Small intestine (tissue), 7 donors: Measurements from ENCODE around the gene ZNG1A. TPM values are rescaled to one million over a fixed set of nuclear protein-coding genes. Genes with fewer than 3 reads are reported as not detected.
"Not testable (repeated sequence)": the region's sequence is repeated elsewhere in the genome, so short reads cannot be mapped to it uniquely, and the experiment has no call there.

Experiments used
- DNase-seq, 2 donors: peaks; one replicate each; pipeline versions ENCODE4 v3.0.0 to v3.0.0-alpha.2; 2013
- FAIRE-seq: peaks from 2 replicates; lab custom pipeline; 2012; peaks lifted over from hg19 to GRCh38; lab: Jason Lieb, UNC
- H3K27ac ChIP-seq, 3 donors: one replicate each; pipeline ENCODE4 v1.5.1; 2013; ENCODE audit warnings: low read length in 2 of 3, mild to moderate bottlenecking in 2 of 3, control low read depth in 1 of 3, inconsistent platforms in 1 of 3, low read depth in 1 of 3, moderate library complexity in 1 of 3
- H3K27me3 ChIP-seq, 3 donors: one replicate each; pipeline ENCODE4 v1.6.1; 2013; ENCODE audit warnings: low read length in 3 of 3, inconsistent platforms in 1 of 3; ENCODE audit not compliant: control insufficient read depth in 3 of 3, insufficient read depth in 3 of 3
- H3K36me3 ChIP-seq, 3 donors: one replicate each; pipeline ENCODE4 v1.6.1; 2013; ENCODE audit warnings: low read length in 3 of 3, inconsistent platforms in 1 of 3, low read depth in 1 of 3, mild to moderate bottlenecking in 1 of 3, moderate library complexity in 1 of 3; ENCODE audit not compliant: control insufficient read depth in 3 of 3, insufficient read depth in 2 of 3
- H3K4me1 ChIP-seq, 3 donors: one replicate each; pipeline ENCODE4 v1.6.1; 2013; ENCODE audit warnings: low read length in 2 of 3, inconsistent platforms in 1 of 3, low read depth in 1 of 3, mild to moderate bottlenecking in 1 of 3, moderate library complexity in 1 of 3; ENCODE audit not compliant: control insufficient read depth in 3 of 3, insufficient read depth in 2 of 3
- H3K4me3 ChIP-seq, 3 donors: one replicate each; pipeline ENCODE4 v1.5.1; 2013; ENCODE audit warnings: low read length in 3 of 3, control low read depth in 1 of 3, inconsistent platforms in 1 of 3, low read depth in 1 of 3, mild to moderate bottlenecking in 1 of 3, moderate library complexity in 1 of 3
- H3K9me3 ChIP-seq, 2 donors: one replicate each; pipeline ENCODE4 v1.6.1; 2013; ENCODE audit warnings: low read depth in 1 of 2, low read length in 1 of 2; ENCODE audit not compliant: control insufficient read depth in 2 of 2, insufficient read depth in 1 of 2
- WGBS, 3 donors: extraction: QIAGEN DNeasy Blood & Tissue Kit; methylation state at CpG; one replicate each; pipeline ENCODE4 v1.1.7; 2013; 5-methylcytosine and 5-hydroxymethylcytosine counted together
- polyA plus RNA-seq, 4 donors: library from polyadenylated mRNA; stranded (reverse) in 3 of 4; unstranded in 1 of 4; fragments of 200-250 nt in 3 of 4; fragments of 120-200 nt in 1 of 4; gene quantifications; one replicate each; pipeline versions ENCODE4 v1.2.1 to v1.2.3, GENCODE V29; 2013
- donor health status: healthy with polysubstance abuse.
- donor health status: control.
- donor health status: control.
- donor health status: Bipolar disorder and iron deficiency.
- donor health status: healthy.

Gene ZNG1A
- polyA plus RNA-seq, 4 donors: 18.4 to 46.7 (median 34.0) TPM

- H3K4me3 ChIP-seq: no peak overlapping the region
- FAIRE-seq: no peak
- DNase-seq: no peak
- no peaks in the 10 kb centered on the region for H3K9me3 ChIP-seq
- 58 to 66% (median 65%) methylated on average over 3 of the region's 3 CpGs for WGBS, 3 donors
- H3K27me3 ChIP-seq: peaks cover 0 to 13% (median 0%) of the 10 kb centered on the region in 3 donors
- H3K4me1 ChIP-seq: peaks cover 0 to 5% (median 0%) of the 10 kb centered on the region in 3 donors
- H3K36me3 ChIP-seq: no peaks in the 10 kb centered on the region
- no peak overlapping the region for H3K27ac ChIP-seq
Observed at GRCh38 chr9:212297-212696, 33.4 kb upstream of the ZNG1A start.

GRCh38 chr9:211557-211956, 32.7 kb upstream of the ZNG1A start:
- no peaks in the 10 kb centered on the region for H3K36me3 ChIP-seq
- FAIRE-seq (no peak), DNase-seq (no peak)
- no peaks in the 10 kb centered on the region for H3K9me3 ChIP-seq
- 48 to 61% (median 55%) methylated on average over 5 of the region's 5 CpGs for WGBS, 3 donors
- H3K4me1 ChIP-seq: peaks cover 0 to 2% (median 0%) of the 10 kb centered on the region in 3 donors
- no peak overlapping the region for H3K27ac ChIP-seq
- H3K4me3 ChIP-seq: no peak overlapping the region
- H3K27me3 ChIP-seq: peaks cover 0 to 13% (median 0%) of the 10 kb centered on the region in 3 donors

- no peaks in the 10 kb centered on the region for H3K9me3 ChIP-seq
- FAIRE-seq: no peak
- H3K27ac ChIP-seq: peak overlapping the region in 1 of 3 donors; percentile 17
- no peaks in the 10 kb centered on the region for H3K4me1 ChIP-seq
- H3K27me3 ChIP-seq: peaks cover 0 to 10% (median 0%) of the 10 kb centered on the region in 3 donors
- no peak for DNase-seq
- H3K36me3 ChIP-seq: no peaks in the 10 kb centered on the region
- H3K4me3 ChIP-seq: no peak overlapping the region
- WGBS, 3 donors: 79 to 86% (median 80%) methylated on average over 7 of the region's 7 CpGs
Observed at GRCh38 chr9:211036-211435, 32.2 kb upstream of the ZNG1A start.

- Histone ChIP-seq H3K4me3 (no peak overlapping the region), H3K9me3 (no peaks in the 10 kb centered on the region), H3K27me3 (no peaks in the 10 kb centered on the region), H3K36me3 (no peaks in the 10 kb centered on the region), H3K27ac (no peak overlapping the region), H3K4me1 (no peaks in the 10 kb centered on the region)
- 81 to 87% (median 81%) methylated on average over 14 of the region's 14 CpGs for WGBS, 3 donors
- no peak for DNase-seq
- no peak for FAIRE-seq
Observed at GRCh38 chr9:209143-209758, 30.4 kb upstream of the ZNG1A start.

GRCh38 chr9:206481-206880, 27.6 kb upstream of the ZNG1A start:
- Histone ChIP-seq H3K4me3 (no peak overlapping the region), H3K27ac (no peak overlapping the region), H3K9me3 (no peaks in the 10 kb centered on the region), H3K36me3 (no peaks in the 10 kb centered on the region), H3K4me1 (no peaks in the 10 kb centered on the region), H3K27me3 (no peaks in the 10 kb centered on the region)
- no peak for DNase-seq
- WGBS, 3 donors: 54 to 85% (median 67%) methylated on average over 1 of the region's 1 CpG
- no peak for FAIRE-seq

GRCh38 chr9:199601-200000, 20.7 kb upstream of the ZNG1A start:
- not testable (repeated sequence) for H3K36me3 ChIP-seq, H3K4me3 ChIP-seq, FAIRE-seq, H3K27me3 ChIP-seq, H3K27ac ChIP-seq, DNase-seq, H3K9me3 ChIP-seq, H3K4me1 ChIP-seq
- 19 to 30% (median 20%) methylated on average over 1 of the region's 1 CpG for WGBS, 3 donors

- H3K4me3 ChIP-seq: peak overlapping the region in 1 of 3 donors; percentile 28
- DNase-seq: peak in 1 of 2 donors; percentile 26
- FAIRE-seq: not testable (repeated sequence)
Observed at GRCh38 chr9:178140-178825, 573 bp downstream of the ZNG1A start.

GRCh38 chr9:169757-170156, 9.1 kb downstream of the ZNG1A start:
- H3K36me3 ChIP-seq, FAIRE-seq, H3K27ac ChIP-seq, H3K4me1 ChIP-seq, H3K27me3 ChIP-seq, H3K4me3 ChIP-seq, H3K9me3 ChIP-seq, DNase-seq: not testable (repeated sequence)
- no CpG with 5 or more reads among the region's 3 CpGs for WGBS, 3 donors

More at GRCh38 chr9:178140-178825, 573 bp downstream of the ZNG1A start:
- peak overlapping the region in 2 of 3 donors; percentile 61 to 78 for H3K27ac ChIP-seq
- H3K36me3 ChIP-seq, H3K27me3 ChIP-seq, H3K9me3 ChIP-seq, H3K4me1 ChIP-seq: not testable (repeated sequence)
- 1% methylated on average over 12 to 19 of the region's 23 CpGs for WGBS, 3 donors
